Measurements from ENCODE around the gene ACTN1.

- no peak for TF ChIP-seq POLR2A (IDR thresholded peaks at IDR 0.05)
- no peak for TF ChIP-seq CTCF (IDR thresholded peaks at IDR 0.05)
Measured at GRCh38 chr14:68961361-68961760, 17.7 kb downstream of the ACTN1 start.
